ENCODE data around the gene CCNF. TPM values are rescaled to one million over a fixed set of nuclear protein-coding genes. Genes with fewer than 3 reads are reported as not detected.

The CCNF gene, protein sequence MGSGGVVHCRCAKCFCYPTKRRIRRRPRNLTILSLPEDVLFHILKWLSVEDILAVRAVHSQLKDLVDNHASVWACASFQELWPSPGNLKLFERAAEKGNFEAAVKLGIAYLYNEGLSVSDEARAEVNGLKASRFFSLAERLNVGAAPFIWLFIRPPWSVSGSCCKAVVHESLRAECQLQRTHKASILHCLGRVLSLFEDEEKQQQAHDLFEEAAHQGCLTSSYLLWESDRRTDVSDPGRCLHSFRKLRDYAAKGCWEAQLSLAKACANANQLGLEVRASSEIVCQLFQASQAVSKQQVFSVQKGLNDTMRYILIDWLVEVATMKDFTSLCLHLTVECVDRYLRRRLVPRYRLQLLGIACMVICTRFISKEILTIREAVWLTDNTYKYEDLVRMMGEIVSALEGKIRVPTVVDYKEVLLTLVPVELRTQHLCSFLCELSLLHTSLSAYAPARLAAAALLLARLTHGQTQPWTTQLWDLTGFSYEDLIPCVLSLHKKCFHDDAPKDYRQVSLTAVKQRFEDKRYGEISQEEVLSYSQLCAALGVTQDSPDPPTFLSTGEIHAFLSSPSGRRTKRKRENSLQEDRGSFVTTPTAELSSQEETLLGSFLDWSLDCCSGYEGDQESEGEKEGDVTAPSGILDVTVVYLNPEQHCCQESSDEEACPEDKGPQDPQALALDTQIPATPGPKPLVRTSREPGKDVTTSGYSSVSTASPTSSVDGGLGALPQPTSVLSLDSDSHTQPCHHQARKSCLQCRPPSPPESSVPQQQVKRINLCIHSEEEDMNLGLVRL
- 1 to 10 TPM in 1 of 2 experiments, under 1 TPM in 1; 0.81 to 1.3 TPM for total RNA-seq
- polyA plus RNA-seq (2013, experiment 1 of 2) = 2.0 TPM
- polyA plus RNA-seq (2013, experiment 2 of 2) = 2.7 TPM
- 1.7 to 148 (median 7.6) reads per million in 172 experiments for total RNA-seq

DNA sequence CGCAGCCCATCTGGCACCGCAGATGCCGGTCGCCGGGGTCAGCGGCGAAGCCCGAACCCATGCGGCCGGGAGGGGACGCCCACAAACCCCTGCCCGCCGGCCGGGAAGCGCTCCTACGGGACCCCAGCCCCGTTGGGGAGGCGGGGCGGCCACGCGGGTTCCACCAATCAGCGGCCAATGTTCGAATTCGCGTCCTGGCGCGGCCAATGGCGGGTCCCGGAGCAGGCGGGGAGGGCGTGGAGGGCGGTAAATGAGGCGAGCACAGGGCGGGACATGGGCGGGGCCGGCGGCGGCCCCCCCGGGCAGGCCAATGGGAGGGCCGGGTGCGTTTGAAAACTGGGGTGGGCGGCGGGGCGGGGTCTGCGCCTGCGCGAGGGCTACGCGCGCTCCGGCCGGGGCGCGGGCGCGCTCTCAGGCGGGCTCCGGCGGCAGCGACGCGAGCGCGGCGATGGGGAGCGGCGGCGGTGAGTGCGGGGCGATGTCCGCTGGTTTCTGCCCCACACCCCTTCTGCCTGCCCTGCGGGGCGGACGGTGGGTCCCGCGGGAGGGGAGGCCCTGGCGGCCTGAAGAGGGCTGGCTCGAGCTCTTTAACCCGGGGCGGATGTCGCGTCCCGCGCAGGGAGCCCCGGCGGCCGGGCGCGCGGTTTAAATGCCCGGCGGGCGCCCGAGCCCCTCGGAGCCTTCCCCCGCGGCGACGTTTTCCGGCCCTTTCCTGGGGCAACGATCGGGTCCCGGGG lies at the start of gene CCNF:
TSS of gene CCNF (plus strand) at position 414 of the 737 bp plus-strand sequence. CDS start at position 449, 35 bp downstream.
- peak within 1 kb of the TSS; percentile 93 for H3K4me3 Mint-ChIP-seq
- H3K9me3 ChIP-seq (ENCODE audit: control insufficient read depth in 1 of 2, insufficient read depth in 1 of 2, low read length in 2 of 2) = no peaks in the 10 kb centered on the region
- H3K4me1 Mint-ChIP-seq (ENCODE audit: low read depth) = peaks cover 25% of the 10 kb centered on the region
- intact Hi-C loops (cut with DNase I, micrococcal nuclease) = loop anchor here in 1 of 2 experiments (2.0 to 5.0 kb wide), 4 partner anchors 32 to 232 kb away; partner anchors contain the start of genes CASKIN1, CEMP1 and TEDC2
- TF ChIP-seq, protein P1, sequence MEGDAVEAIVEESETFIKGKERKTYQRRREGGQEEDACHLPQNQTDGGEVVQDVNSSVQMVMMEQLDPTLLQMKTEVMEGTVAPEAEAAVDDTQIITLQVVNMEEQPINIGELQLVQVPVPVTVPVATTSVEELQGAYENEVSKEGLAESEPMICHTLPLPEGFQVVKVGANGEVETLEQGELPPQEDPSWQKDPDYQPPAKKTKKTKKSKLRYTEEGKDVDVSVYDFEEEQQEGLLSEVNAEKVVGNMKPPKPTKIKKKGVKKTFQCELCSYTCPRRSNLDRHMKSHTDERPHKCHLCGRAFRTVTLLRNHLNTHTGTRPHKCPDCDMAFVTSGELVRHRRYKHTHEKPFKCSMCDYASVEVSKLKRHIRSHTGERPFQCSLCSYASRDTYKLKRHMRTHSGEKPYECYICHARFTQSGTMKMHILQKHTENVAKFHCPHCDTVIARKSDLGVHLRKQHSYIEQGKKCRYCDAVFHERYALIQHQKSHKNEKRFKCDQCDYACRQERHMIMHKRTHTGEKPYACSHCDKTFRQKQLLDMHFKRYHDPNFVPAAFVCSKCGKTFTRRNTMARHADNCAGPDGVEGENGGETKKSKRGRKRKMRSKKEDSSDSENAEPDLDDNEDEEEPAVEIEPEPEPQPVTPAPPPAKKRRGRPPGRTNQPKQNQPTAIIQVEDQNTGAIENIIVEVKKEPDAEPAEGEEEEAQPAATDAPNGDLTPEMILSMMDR (IDR thresholded peaks at IDR 0.05) = no peak
- H3K27ac Mint-ChIP-seq = peak within 1 kb of the TSS; percentile 62
- peaks cover 13% of the 10 kb centered on the region for H3K36me3 ChIP-seq (ENCODE audit: insufficient read depth, low read length)
- DNase-seq = peak; percentile 96 to 99 (median 98)
- H3K27me3 Mint-ChIP-seq = no peaks in the 10 kb centered on the region
- peak; percentile 97 for ATAC-seq (ENCODE audit: poor library complexity)
- ChIA-PET POLR2A (interaction anchor here (0.6 to 1.9 kb wide), 8 partner anchors 12 to 465 kb away, joined by 3 to 6 read pairs (median 4); partner anchors contain the start of genes AMDHD2, RPS2, TBC1D24 and TRAF7), CTCF (interaction anchor here (1.3 kb wide), 1 partner anchor 58 kb away, joined by 3 read pairs; no protein-coding TSS in a partner anchor)
- H3K27ac ChIP-seq (ENCODE audit: low read depth in 1 of 2, low read length in 2 of 2) = peak within 1 kb of the TSS in 1 of 2 donors; percentile 33
- no peaks in the 10 kb centered on the region for H3K9me3 Mint-ChIP-seq
- no peaks in the 10 kb centered on the region for H3K27me3 ChIP-seq (ENCODE audit: control insufficient read depth in 1 of 2, insufficient read depth in 2 of 2, low read length in 2 of 2)
- peaks cover 19% of the 10 kb centered on the region for H3K4me1 ChIP-seq (ENCODE audit: insufficient read depth, low read length)
- peaks cover 14% of the 10 kb centered on the region for H3K36me3 Mint-ChIP-seq (ENCODE audit: low read depth)
- peak within 1 kb of the TSS; percentile 81 for H3K4me3 ChIP-seq (ENCODE audit: low read length)

DNA sequence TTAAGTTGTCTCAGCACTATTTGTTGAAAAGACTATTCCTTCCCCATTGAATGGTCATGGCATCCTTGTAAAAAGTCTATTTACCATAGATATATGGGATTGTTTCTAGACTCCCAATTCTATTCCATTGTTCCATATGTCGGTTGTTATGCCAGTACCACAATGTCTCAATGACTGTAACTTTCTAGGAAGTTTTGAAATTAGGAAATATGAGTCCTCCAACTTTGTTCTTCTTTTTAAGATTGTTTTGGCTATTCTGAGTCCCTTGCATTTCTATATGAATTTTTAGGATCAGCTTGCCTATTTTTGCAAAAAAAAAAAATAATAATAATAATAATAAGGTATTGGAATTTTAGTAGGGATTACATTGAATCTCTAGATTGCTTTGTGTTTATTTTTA lies 45.7 kb upstream of the CCNF start:
- H3K27me3 ChIP-seq (ENCODE audit: control insufficient read depth in 1 of 2, insufficient read depth in 2 of 2, low read length in 2 of 2) = peaks cover 0 to 3% of the 10 kb centered on the region in 2 experiments
- Mint-ChIP-seq H3K27ac (no peak overlapping the region), H3K4me1 (ENCODE audit: low read depth) (no peaks in the 10 kb centered on the region), H3K9me3 (no peaks in the 10 kb centered on the region), H3K36me3 (ENCODE audit: low read depth) (no peaks in the 10 kb centered on the region), H3K27me3 (peaks cover 16% of the 10 kb centered on the region), H3K4me3 (no peak overlapping the region)
- ChIA-PET CTCF (no interaction called here), POLR2A (no interaction called here)
- no peak overlapping the region for H3K27ac ChIP-seq (ENCODE audit: low read depth in 1 of 2, low read length in 2 of 2)
- no peak overlapping the region for H3K4me3 ChIP-seq (ENCODE audit: low read length)
- ATAC-seq (ENCODE audit: poor library complexity) = no peak
- H3K9me3 ChIP-seq (ENCODE audit: control insufficient read depth in 1 of 2, insufficient read depth in 1 of 2, low read length in 2 of 2) = peaks cover 0 to 4% of the 10 kb centered on the region in 2 experiments
- TF ChIP-seq, protein P1 (IDR thresholded peaks at IDR 0.05) = no peak
- H3K36me3 ChIP-seq (ENCODE audit: insufficient read depth, low read length) = no peaks in the 10 kb centered on the region
- no peak for DNase-seq
- H3K4me1 ChIP-seq (ENCODE audit: insufficient read depth, low read length) = no peaks in the 10 kb centered on the region
- intact Hi-C loops (cut with DNase I, micrococcal nuclease) = no loop called here

DNA sequence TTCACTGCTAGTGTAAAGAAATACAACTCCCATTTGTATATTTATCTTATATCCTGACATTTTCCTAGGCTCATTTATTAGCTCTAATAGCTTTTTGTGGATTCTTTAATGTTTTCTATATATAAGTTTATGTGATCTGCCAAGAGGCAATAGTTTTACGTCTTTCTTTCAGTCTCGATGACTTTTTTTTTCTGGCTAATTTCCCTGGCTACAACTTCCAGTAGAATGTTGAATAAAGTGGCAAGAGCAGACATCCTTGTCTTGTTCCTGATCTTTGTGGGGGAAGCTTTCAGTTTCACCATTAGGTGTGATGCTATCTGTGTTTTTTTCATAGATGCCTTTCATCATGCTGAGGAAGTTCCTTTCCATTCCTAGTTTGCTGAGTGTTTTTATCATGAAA lies 44.8 kb upstream of the CCNF start:
- intact Hi-C loops (cut with DNase I, micrococcal nuclease) = no loop called here
- H3K4me3 Mint-ChIP-seq = no peak overlapping the region
- no peaks in the 10 kb centered on the region for H3K9me3 Mint-ChIP-seq
- ChIA-PET CTCF (no interaction called here), POLR2A (no interaction called here)
- peaks cover 16% of the 10 kb centered on the region for H3K27me3 Mint-ChIP-seq
- no peak overlapping the region for H3K27ac Mint-ChIP-seq
- Histone ChIP-seq H3K36me3 (ENCODE audit: insufficient read depth, low read length) (no peaks in the 10 kb centered on the region), H3K27me3 (ENCODE audit: control insufficient read depth in 1 of 2, insufficient read depth in 2 of 2, low read length in 2 of 2) (peaks cover 0 to 3% of the 10 kb centered on the region in 2 experiments), H3K4me1 (ENCODE audit: insufficient read depth, low read length) (no peaks in the 10 kb centered on the region), H3K4me3 (ENCODE audit: low read length) (no peak overlapping the region), H3K27ac (ENCODE audit: low read depth in 1 of 2, low read length in 2 of 2) (no peak overlapping the region), H3K9me3 (ENCODE audit: control insufficient read depth in 1 of 2, insufficient read depth in 1 of 2, low read length in 2 of 2) (peaks cover 0 to 8% of the 10 kb centered on the region in 2 experiments)
- ATAC-seq (ENCODE audit: poor library complexity) (no peak), DNase-seq (no peak)
- no peaks in the 10 kb centered on the region for H3K4me1 Mint-ChIP-seq (ENCODE audit: low read depth)
- TF ChIP-seq, protein P1 (IDR thresholded peaks at IDR 0.05) = no peak
- no peaks in the 10 kb centered on the region for H3K36me3 Mint-ChIP-seq (ENCODE audit: low read depth)

Data from CD4-positive, alpha-beta T cell (primary cell).